GM18909 (cell line): ENCODE data around the gene CEP20.
"Not testable (repeated sequence)": the region's sequence is repeated elsewhere in the genome, so short reads cannot be mapped to it uniquely, and the experiment has no call there.

Experiments used
- ATAC-seq: cut with Tn5 transposase; IDR thresholded peaks from one replicate; pipeline ENCODE4 v1.9.1; 2021; ENCODE audit warnings: mild to moderate bottlenecking; ENCODE audit not compliant: unreplicated experiment, poor library complexity

The CEP20 gene

DNA sequence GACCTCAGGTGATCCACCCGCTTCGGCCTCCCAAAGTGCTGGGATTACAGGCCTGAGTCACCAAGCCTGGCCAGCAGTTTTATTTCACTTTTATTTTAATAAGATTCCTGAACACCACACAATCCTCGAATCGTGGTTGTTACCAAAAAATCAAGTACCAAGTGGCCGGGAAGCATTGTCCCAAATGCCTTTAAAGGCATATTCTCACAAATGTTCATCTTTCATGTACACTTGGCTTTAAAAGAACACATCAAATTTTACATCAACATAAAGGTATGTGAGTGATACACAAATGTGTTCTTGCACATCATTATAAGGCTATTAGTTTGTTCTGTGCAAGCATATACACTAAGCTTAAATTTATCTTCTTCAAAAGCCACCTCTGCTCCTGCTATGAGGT, 23.5 kb downstream of the CEP20 start:
- ATAC-seq = no peak

DNA sequence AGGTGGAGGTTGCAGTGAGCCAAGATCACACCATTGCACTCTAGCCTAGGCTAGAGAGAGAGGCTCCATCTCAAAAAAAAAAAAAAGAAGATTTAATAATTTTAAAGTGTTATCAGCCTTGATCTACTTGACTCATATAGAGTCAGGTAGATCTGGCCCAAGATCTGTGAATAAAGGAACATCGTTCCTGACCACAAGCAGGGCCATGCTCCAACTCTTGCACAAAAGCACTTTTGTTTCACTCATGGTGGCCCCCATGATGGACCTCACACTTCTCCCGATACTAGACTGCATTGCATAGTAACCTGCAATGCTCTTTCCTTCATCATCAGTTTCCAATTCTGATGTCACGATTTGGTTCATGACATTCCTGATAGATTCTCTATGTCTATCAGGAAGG, 26.4 kb downstream of the CEP20 start:
- no peak for ATAC-seq

DNA sequence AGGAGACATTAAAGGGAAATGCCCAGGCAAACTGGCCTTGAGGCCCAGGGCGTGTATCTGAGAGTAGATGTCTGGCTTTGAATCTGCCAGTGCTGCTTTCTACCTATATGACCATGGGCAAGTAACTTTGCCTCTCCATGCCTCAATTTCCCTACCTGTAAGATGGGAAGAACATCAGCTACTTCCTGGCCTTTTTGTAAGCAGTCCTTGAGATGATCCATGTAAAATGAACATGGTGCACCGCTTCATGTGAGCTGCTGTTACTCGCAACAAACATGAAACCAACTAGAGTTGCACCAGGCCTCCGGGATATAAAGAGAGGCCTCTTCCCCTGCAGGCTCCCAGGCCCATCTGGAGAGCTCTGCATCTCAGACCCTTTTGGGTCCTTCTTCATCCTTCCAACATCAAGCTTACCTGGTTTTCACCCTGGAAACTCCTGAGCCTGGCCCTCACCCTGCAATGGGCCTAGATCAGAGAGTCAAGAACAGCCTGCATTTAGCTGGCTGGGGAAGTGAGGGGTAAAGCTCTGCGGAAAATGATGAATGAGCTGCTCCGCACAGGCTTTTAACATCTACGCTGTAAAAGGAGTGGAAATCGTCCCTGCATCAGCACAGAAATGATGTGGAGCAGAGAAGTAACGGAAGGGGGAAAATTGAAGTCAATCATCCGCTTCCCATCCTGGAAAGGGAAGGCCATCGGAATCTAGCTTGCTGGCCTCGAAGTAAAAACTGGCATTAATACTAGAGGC, 29.3 kb downstream of the CEP20 start:
- no peak for ATAC-seq

DNA sequence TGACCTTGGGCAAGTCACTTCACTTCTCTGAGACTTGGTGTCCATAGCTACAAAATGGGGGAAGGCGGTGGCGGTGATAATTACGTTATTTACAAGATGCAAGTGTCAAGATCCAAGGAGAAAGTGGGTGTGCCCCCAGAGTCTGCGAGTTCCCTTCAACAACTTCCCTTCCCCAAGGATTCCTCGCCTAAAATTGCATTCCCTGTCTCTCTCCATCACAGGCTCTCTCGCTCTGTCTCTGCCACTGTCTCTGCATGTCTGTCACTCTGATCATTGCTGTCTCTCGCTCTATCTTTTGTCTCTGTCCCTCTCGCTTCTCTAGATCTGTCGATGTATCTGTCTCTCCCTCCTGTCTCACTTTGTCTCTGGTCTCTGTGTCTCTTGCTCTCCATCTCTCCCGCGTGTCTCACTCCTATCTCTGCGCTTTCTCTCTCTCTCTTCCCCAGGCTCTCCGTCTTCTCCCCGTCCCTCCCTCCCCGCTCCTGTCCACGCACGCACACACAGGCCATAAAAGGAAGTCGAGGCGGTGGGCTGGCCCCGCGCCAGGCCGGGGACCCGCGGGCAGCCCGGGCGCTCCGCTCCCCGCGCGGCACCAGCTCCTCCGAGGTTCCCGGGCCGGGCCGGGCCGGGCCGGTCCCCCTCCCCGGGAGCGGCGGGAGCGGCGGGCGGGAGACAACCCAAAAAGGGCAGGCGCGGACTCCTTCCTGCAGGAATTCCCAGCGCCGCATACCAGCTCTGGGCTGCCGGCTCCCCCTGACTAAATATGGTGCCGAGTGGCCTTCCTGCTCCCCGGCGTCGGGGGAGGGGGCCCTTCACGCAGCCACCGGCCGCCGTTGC, 30.5 kb downstream of the CEP20 start:
- ATAC-seq = no peak

DNA sequence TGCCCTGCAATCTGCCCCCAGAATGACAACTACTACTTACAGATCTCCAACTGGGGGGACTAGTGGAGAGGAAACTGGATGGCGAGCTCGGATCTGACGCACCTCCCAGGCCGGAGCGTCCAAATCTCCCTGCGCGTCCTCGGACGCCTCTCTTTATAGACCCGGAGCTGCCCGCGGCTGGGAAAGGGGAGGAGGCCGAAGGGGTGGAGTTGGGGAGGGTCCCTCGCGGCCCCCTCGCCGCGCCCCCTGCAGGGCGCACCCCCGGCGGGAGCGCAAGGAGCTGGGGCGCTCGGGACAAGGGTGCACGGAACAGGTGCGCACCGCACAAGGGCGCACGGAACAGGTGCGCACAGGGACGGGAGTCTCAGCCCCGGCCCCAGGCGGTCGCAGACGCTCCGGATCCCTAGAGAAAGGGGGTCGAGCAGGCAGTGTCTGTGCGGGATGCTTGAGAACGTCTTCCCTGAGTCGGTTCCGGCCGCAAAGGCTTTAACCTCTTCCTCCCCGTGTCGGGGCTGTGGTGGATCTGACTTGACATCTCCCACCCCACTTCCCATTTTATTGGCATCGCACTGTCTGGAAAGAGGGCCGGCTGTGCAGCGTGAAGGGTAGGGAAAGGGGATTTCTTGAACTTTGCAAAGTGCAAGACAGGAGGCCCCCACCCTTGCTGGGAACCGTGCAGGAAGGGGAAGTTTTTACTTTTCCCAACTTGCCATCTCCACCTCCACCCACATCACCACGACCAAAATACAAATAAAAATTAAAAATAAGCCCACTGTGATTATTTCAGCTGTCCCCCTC, 31.3 kb downstream of the CEP20 start, which contains the start of gene MYH11:
Gene MYH11, minus strand, starts transcription at position 128 of the 798 bp plus-strand sequence. CDS start 18,776 bp downstream, outside the sequence.
- ATAC-seq = no peak

DNA sequence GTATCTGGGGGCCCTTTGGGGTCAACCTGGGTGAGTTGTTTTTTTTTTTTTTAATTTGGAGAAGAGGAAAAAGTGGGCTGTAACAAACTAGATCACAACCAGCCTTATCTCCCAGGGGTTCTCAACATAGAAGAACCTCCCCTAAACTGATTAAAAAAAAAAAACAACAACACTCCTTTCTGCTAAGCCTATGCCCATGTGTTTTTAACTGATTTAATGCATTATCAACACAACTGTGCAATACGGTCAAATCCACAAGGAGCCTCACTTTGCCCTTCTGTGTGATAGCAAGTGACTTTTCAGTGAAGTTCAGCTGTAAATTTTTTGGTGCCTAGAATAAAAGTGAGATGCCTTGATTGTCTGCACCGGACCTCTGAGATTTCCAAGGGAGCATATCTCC, 32.2 kb downstream of the CEP20 start:
- ATAC-seq = no peak

DNA sequence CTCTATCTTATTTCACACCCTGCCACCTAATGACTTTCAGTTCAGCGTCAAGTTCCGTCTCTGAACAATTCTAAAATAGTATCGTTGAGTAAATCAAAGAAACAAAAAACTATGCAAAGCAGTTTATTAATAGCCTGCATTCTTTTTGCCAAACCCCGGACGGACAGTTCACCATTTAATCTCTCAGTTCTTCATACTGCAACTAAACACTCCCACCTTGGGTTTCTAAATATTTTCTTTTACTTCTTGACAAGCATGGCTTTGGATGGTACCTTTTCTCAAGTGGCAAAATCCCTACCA, 32.7 kb downstream of the CEP20 start:
- peak; percentile 79 for ATAC-seq

DNA sequence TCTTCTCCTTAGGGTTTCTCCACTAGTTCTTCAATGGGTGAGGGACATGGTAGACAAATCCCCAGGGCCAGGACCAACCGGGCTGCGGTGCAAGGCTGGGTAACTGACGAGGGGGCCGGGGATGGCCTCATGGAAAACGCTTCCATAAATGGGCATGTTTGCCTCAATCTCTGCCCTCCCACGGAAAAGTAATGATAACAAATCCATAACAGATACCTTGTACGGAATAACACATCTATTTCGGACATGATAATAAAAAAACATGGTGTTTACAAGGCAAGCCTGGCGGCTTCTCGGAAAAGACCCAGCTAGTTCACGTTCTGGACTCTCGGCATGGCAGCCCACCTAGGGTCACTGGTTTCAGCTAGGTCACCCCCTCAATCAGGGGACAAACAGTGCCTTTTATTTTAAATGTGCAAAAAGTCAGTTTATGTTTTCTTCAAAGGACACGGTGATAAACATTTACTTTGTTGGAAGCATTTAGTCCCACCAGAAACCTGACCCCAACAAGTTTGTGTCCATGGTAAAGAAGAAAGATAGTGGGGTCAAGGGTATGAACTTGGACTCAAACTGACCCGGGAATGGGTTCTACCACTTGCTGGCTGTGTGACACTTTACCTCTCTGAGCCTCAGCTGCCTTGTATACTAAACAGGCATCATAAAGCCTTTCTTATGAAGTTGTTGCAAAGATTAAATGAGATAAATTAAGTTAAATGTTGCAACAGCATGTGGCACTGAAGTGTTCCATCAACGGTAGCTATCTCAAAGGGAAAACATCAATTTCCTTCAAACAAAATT, 33.3 kb downstream of the CEP20 start:
- peak; percentile 18 for ATAC-seq

DNA sequence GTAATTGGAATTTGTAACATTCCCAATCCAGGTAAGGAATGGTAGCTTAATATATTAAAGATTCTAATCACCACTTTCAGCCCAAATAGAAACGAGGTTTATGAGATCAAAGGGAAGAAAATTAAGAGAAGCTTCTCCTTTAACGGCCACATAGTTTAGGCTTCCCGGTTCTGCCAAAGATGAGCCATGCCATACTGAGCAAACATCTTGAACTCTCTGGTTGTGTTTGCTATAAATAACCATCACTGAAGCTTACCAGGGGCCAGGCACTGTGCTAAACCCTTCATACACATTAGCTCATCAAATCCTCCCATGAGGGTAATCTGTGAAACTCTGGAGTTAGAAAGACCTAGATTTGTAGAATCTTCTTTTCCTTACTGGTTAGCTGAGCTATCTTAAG, 34.3 kb downstream of the CEP20 start:
- ATAC-seq = no peak

DNA sequence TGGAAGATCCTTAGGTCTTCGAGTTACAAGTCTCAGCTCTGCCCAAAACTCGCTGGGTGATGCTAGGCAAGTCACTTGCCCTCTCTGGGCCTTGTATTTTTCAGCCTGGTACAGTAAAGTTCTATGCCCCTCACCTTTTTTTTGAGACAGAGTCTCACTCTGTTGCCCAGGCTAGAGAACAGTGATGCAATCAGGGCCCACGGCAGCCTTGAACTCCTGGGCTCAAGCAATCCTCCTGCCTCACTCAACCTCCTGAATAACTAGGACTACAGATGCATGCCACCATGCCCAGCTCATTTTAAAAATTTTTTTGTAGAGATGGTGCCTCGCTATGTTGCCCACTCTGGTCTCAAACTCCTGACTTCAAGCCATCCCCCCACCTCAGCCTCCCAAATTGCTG, 35.4 kb downstream of the CEP20 start:
- no peak for ATAC-seq

DNA sequence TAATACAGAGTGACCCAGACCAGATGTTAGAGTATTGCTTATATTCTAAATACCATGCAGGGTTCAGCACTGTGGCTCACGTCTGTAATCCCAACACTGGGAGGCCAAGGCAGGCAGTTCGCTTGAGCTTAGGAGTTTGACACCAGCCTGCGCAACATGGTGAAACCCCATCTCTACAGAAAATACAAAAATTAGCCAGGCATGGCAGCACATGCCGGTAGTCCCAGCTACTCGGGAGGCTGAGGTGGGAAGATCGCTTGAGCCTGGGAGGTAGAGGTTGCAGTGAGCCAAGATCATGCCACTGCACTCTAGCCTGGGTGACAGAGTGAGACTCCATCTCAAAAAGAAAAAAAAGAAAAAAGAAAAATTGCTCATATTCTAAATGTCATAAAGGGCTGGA, 37.8 kb downstream of the CEP20 start:
- ATAC-seq = not testable (repeated sequence)

DNA sequence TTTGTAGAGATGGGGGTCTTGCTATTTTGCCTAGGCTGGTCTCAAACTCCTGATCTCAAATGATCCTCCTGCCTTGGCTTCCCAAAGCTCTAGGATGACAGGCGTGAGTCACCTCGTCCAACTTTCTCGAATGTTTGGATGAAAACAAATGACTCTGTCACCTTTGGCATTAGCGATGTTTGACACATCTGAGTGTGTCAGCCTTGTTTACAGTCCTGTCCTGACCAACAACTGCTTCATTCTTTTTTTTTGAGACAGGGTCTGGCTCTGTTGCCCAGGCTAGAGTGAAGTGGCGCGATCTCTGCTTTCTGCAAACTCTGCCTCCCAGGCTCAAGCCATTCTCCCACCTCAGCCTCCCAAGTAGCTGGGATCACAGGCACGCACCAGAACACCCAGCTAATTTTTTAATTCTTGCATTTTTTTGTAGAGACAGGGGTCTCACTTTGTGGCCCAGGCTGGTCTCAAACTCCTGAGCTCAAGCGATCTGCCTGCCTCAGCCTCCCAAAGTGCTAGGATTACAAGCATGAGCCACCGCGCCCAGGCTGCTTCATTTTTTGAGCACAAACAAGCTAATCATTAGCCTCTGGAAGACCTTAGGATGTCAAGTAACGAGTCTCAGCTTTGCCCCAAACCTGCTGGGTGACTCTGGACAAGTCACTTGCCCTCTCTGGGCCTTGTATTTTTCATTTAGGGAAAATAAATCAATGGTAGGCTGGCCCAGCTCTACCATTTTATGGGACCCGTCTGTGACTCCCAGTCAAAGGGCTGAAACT, 39.0 kb downstream of the CEP20 start:
- no peak for ATAC-seq

DNA sequence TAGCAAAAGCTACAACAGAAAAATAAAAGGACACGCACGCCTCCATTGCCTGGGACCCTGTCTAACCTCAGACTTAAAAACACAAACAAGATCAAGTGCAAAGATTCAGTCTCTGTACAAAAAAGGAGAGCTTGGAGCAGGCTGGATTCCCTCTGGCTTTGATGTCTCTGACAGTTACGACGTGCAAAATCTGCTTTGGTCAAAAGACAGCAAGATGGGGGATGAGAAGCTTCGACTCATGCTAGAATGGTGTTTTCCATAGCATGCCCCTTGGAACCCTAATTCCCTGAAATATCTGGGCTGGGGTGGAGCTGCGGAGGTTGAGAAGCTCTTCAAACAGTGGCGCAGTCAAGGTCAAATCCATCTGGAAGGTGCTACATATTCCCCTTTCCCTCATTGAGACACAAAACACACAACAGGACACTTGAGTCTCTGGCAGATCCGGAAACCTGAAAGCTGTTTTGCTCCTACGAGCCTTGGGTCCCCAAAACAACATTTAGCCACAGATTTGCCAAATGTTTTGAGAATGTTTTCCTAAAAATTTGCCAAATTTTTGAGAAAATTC, 40.7 kb downstream of the CEP20 start:
- no peak for ATAC-seq

DNA sequence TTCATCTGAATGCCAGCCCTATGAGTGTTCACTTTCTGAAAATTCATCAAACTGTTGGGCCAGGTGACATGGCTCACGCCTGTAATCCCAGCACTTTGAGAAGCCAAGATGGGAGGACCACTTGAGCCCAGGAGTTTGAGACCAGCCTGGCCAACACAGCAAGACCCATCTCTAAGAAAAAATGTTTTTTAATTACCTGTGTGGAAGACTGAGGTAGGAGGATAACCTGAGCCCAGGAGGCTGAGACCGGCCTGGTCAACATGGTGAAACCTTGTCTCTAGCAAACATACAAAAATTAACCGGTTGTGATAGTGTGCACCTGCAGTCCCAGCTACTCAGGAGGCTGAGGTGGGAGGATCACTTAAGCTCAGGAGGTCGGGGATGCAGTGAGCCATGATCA, 41.9 kb downstream of the CEP20 start:
- ATAC-seq = no peak

DNA sequence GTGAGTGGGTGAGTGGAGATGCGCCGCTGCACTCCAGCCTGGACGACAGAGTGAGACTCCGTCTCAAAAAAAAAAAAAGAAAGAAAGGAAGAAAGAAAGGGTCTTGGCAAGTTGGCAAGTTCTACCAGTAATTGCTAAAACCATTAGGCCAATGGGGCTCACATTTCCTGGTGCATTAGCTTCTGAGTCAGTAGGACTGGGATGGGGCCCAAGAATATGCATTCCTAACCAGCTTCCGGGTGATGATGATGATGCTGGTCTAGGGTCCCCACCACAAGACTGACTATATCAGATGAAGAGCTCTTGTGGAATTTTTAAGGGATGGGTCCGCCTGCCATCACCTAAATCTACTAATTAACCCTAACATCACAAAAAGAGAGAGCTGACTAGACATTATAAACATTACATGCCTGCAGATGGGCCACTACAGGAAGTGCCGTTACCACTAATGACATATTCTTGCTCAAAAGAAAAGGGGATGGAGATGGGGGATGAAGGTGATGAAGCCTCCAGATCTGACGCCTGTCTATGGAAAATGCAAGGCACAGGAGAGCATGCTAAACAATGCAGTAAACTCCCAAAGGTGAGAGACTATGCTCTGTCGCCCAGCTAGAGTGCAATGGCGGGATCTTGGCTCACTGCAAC, 44.6 kb downstream of the CEP20 start:
- no peak for ATAC-seq

DNA sequence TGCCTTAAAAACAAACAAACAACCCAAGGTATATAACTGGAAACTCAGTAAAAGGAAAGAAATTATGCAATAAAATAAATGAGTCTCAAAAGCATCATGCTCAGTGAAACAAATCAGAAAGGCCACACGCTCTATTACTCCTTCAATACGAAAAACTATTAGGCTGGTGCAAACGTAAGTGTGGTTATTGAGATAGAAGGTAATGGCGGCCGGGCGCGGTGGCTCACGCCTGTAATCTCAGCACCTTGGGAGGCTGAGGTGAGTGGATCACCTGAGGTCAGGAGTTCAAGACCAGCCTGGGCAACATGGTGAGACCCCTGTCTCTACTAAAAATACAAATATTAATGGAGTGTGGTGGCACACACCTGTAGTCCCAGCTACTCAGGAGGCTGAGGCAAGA, 49.2 kb downstream of the CEP20 start:
- not testable (repeated sequence) for ATAC-seq

DNA sequence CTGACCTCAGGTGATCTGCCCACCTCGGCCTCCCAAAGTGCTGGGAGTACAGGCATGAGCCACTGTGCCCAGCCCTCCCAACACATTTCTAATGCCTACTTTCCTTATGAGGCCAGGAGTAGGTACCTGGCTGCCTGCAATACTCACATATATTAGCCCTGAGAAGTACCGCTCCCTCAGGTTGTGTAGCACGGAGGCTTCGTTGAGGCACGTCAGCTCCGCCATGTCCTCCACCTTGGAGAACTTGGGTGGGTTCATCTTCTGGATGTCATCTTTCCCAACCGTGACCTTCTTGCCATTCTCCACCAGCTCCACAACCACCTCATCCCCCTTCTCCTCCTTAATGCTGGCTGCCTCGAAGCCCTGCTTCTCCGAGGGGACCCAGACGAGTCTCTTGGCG, 50.6 kb downstream of the CEP20 start:
- no peak for ATAC-seq

DNA sequence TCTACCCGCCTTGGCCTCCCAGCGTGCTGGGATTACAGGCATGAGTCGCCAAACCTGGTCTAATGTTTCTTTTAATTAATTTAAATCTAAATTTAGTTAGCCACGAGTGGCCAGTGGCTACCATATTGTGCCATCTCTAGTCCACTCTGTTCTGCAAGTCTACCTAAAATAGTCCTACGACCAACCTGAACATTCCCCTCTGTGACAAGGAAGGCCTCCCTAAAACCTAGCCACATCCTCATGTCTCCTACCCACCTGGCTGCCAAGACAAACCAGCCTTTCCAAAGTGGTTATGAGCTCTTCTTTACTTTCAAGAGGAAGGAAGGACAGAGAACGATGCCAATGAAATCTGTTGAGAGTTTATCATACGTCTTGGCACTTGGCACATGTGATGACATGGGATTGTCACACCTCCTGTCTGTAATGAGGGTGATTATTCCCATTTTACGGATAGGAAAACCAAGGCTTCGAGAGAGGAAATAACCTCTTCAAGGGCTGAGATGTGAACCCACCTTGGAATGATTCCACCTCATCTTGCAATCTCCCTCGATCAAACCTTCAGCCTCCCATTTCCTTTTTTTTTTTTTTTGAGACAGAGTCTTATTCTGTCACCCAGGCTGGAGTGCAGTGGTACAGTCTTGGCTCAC, 51.3 kb downstream of the CEP20 start:
- no peak for ATAC-seq
